Midbrain (tissue), 1 donor: ENCODE measurements around the gene BCORL1.

Experiments used
- DNase-seq: peaks from one replicate; lab custom pipeline; 2025; lab: John Stamatoyannopoulos, UW

BCORL1 gene

GRCh38 chrX:130094696-130095095 lies 112.3 kb downstream of the BCORL1 start:
- DNase-seq, result no peak

- no peak for DNase-seq
These were observed 113.0 kb downstream of the BCORL1 start for GRCh38 chrX:130095249-130096030.

DNA sequence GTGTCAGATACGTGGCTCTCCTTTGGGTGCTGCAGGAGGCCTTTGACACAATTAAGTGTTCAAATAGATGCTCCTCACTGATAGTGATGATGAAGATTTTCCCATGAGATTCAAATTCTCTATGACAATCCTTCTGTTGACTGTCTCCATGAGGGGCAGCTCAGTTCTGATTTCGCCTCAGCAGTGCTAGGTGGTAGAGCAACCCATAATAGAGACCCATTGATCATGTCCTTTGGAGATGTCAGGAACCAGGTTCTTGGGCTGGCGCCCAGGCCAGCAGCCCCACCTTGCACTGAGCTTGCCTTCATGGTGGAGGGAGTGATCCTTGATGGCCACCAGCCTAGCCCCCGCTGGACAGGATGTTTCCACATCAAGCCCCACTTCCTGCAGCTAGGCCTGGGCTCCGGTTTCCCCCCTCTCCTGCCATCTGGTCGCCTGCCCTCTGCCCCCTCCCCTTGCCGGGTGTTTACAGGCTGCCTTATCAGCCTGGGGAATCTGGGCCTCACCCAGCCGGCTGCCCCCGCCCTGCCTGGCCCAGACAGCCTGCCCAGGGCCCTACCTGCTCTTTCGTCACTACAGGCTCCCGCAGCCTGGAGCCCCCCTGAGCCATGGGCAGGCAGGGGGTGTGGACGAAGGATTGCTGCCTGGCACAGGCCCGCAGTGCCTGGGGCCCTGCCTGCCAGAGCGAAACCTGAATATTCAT lies 115.2 kb downstream of the BCORL1 start:
- DNase-seq, result no peak

- DNase-seq, result no peak
These were observed 115.7 kb downstream of the BCORL1 start for GRCh38 chrX:130098210-130098552.

DNA sequence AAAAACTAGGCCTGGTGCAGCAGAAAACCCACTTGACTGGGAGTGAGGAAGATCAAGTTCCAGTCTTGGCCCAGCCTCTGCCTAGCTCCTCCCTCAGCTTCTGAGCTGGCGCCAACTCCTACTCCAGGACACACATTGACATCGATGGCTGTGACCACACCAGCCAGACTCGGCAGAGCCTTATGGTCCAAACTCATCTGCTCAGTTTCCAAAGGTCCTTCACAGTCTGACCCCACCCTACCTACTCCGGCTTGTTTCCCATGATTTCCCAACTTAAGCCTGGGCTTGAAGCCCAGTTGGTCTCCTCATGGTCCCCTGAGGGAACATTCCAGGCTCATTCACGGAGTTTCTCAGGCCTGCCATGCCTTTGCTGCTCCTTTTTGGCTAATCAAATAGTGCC lies 117.7 kb downstream of the BCORL1 start:
- no peak for DNase-seq

GRCh38 chrX:130103605-130104004 lies 121.2 kb downstream of the BCORL1 start:
- no peak for DNase-seq

DNA sequence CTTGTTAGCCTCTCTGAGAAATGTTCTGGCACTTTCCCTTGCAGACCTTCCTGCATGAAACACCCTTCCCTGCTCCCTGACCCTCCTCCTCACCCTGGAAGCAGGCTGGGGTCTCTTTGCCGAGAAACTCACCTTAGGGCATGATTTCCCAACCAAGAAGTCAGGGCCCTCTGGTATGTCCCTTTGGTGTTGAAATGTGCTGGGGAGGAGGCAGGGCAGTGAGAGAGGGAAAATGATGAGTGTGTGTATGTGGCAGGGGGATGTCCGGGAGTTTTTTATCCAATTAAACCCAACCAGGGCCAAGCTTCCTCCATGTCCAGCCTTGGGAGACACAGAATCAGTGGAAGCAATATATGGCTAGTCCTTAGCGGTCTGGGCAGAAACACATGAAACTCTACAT lies 122.8 kb downstream of the BCORL1 start:
- no peak for DNase-seq

DNA sequence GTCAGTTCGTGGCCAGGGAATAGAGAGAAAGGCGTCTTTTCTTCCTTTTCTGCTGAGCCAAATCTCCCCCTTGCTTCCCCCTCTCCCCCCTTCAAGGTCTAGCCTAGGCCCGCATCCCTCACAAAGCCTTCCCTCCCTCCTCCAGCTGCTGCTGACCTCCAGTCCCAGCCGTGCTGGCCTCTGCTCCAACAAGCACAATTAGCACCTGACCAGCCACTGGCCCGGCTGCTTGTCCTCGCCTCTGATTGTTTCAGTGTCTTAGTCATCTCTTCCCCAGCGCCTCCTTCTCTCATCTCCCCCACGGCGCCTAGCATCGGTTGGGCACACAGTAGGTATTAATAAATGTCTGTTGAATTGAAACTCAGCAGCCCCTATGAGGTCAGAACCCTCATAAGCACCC lies 123.6 kb downstream of the BCORL1 start:
- DNase-seq, result no peak
